Mucosa of stomach (tissue), 1 donor: ENCODE measurements around the gene TMEM120B.
"Not testable (repeated sequence)": the region's sequence is repeated elsewhere in the genome, so short reads cannot be mapped to it uniquely, and the experiment has no call there.

Source experiments
- H3K27me3 ChIP-seq: one replicate; pipeline ENCODE4 v1.7.0; 2013; ENCODE audit warnings: mild to moderate bottlenecking, low read length; ENCODE audit not compliant: control insufficient read depth, insufficient read depth
- H3K36me3 ChIP-seq: one replicate; pipeline ENCODE4 v1.7.0; 2013; ENCODE audit warnings: low read length; ENCODE audit not compliant: control insufficient read depth, insufficient read depth
- H3K4me1 ChIP-seq: one replicate; pipeline ENCODE4 v1.7.0; 2013; ENCODE audit warnings: mild to moderate bottlenecking, low read length; ENCODE audit not compliant: control insufficient read depth, insufficient read depth
- H3K4me3 ChIP-seq: one replicate; pipeline ENCODE4 v1.7.0; 2013; ENCODE audit warnings: low read length
- H3K9ac ChIP-seq: one replicate; pipeline ENCODE4 v1.7.0; 2013; ENCODE audit warnings: mild to moderate bottlenecking, low read length, moderate library complexity
- H3K9me3 ChIP-seq: one replicate; pipeline ENCODE4 v1.7.0; 2013; ENCODE audit warnings: mild to moderate bottlenecking, low read length, moderate library complexity; ENCODE audit not compliant: control insufficient read depth
- donor health status: Pancreatic carcinoma.

TMEM120B gene

GRCh38 chr12:121751749-121752351, 39.3 kb downstream of the TMEM120B start:
- H3K27me3 ChIP-seq, result no peaks in the 10 kb centered on the region
- no peak overlapping the region for H3K4me3 ChIP-seq
- H3K36me3 ChIP-seq, result no peaks in the 10 kb centered on the region
- H3K4me1 ChIP-seq, result peaks cover 10% of the 10 kb centered on the region
- no peaks in the 10 kb centered on the region for H3K9me3 ChIP-seq
- H3K9ac ChIP-seq, result no peak overlapping the region

GRCh38 chr12:121753844-121754264, 41.3 kb downstream of the TMEM120B start:
- peaks cover 10% of the 10 kb centered on the region for H3K4me1 ChIP-seq
- no peaks in the 10 kb centered on the region for H3K27me3 ChIP-seq
- H3K4me3 ChIP-seq, result no peak overlapping the region
- no peak overlapping the region for H3K9ac ChIP-seq
- no peaks in the 10 kb centered on the region for H3K9me3 ChIP-seq
- no peaks in the 10 kb centered on the region for H3K36me3 ChIP-seq

- no peaks in the 10 kb centered on the region for H3K36me3 ChIP-seq
- H3K4me1 ChIP-seq, result peaks cover 10% of the 10 kb centered on the region
- H3K9ac ChIP-seq, result no peak overlapping the region
- H3K27me3 ChIP-seq, result no peaks in the 10 kb centered on the region
- H3K4me3 ChIP-seq, result no peak overlapping the region
- H3K9me3 ChIP-seq, result no peaks in the 10 kb centered on the region
Measured at GRCh38 chr12:121754836-121755235, 42.3 kb downstream of the TMEM120B start.

- Histone ChIP-seq H3K4me3 (no peak overlapping the region), H3K9ac (no peak overlapping the region), H3K9me3 (no peaks in the 10 kb centered on the region), H3K27me3 (no peaks in the 10 kb centered on the region), H3K4me1 (peaks cover 10% of the 10 kb centered on the region), H3K36me3 (no peaks in the 10 kb centered on the region)
Measured at GRCh38 chr12:121755591-121755990, 43.0 kb downstream of the TMEM120B start.

GRCh38 chr12:121758536-121758935, 46.0 kb downstream of the TMEM120B start:
- not testable (repeated sequence) for H3K9ac ChIP-seq, H3K27me3 ChIP-seq, H3K36me3 ChIP-seq, H3K4me1 ChIP-seq, H3K9me3 ChIP-seq, H3K4me3 ChIP-seq

GRCh38 chr12:121762269-121762668, 49.7 kb downstream of the TMEM120B start:
- Histone ChIP-seq H3K4me3 (no peak overlapping the region), H3K27me3 (no peaks in the 10 kb centered on the region), H3K9me3 (no peaks in the 10 kb centered on the region), H3K36me3 (no peaks in the 10 kb centered on the region), H3K9ac (no peak overlapping the region), H3K4me1 (peaks cover 8% of the 10 kb centered on the region)

GRCh38 chr12:121764808-121765207, 52.3 kb downstream of the TMEM120B start:
- Histone ChIP-seq H3K9me3 (no peaks in the 10 kb centered on the region), H3K9ac (no peak overlapping the region), H3K4me1 (peaks cover 8% of the 10 kb centered on the region), H3K36me3 (no peaks in the 10 kb centered on the region), H3K27me3 (no peaks in the 10 kb centered on the region), H3K4me3 (no peak overlapping the region)

- Histone ChIP-seq H3K4me1 (peaks cover 8% of the 10 kb centered on the region), H3K27me3 (no peaks in the 10 kb centered on the region), H3K9me3 (no peaks in the 10 kb centered on the region), H3K4me3 (no peak overlapping the region), H3K9ac (no peak overlapping the region), H3K36me3 (no peaks in the 10 kb centered on the region)
Measured at GRCh38 chr12:121765573-121765972, 53.0 kb downstream of the TMEM120B start.

- Histone ChIP-seq H3K4me3 (no peak overlapping the region), H3K27me3 (no peaks in the 10 kb centered on the region), H3K9ac (no peak overlapping the region), H3K9me3 (no peaks in the 10 kb centered on the region), H3K36me3 (no peaks in the 10 kb centered on the region), H3K4me1 (peaks cover 8% of the 10 kb centered on the region)
Measured at GRCh38 chr12:121766290-121767039, 53.9 kb downstream of the TMEM120B start.

GRCh38 chr12:121767525-121768016, 55.0 kb downstream of the TMEM120B start:
- Histone ChIP-seq H3K4me1 (peaks cover 8% of the 10 kb centered on the region), H3K9me3 (no peaks in the 10 kb centered on the region), H3K36me3 (no peaks in the 10 kb centered on the region), H3K4me3 (no peak overlapping the region), H3K27me3 (no peaks in the 10 kb centered on the region), H3K9ac (no peak overlapping the region)

GRCh38 chr12:121769297-121769830, 56.8 kb downstream of the TMEM120B start:
- Histone ChIP-seq H3K4me3 (no peak overlapping the region), H3K27me3 (no peaks in the 10 kb centered on the region), H3K9me3 (no peaks in the 10 kb centered on the region), H3K9ac (no peak overlapping the region), H3K36me3 (no peaks in the 10 kb centered on the region), H3K4me1 (peaks cover 17% of the 10 kb centered on the region)

- Histone ChIP-seq H3K9me3 (no peaks in the 10 kb centered on the region), H3K27me3 (no peaks in the 10 kb centered on the region), H3K36me3 (no peaks in the 10 kb centered on the region), H3K4me1 (peaks cover 17% of the 10 kb centered on the region), H3K4me3 (no peak overlapping the region), H3K9ac (no peak overlapping the region)
Measured at GRCh38 chr12:121769831-121770301, 57.3 kb downstream of the TMEM120B start.
